Sigmoid colon (tissue), 7 donors: ENCODE measurements around the gene THRSP. TPM values are rescaled to one million over a fixed set of nuclear protein-coding genes. Genes with fewer than 3 reads are reported as not detected.
"Not testable (repeated sequence)": the region's sequence is repeated elsewhere in the genome, so short reads cannot be mapped to it uniquely, and the experiment has no call there.

Experiments used
- DNase-seq: peaks from one replicate; pipeline ENCODE4 v3.0.0-alpha.2; 2019
- H3K27ac ChIP-seq, 4 donors: fragments of 200-600 bp; sonication (generic); one replicate each; pipeline ENCODE4 v1.5.1; 2016 to 2019; ENCODE audit warnings: mild to moderate bottlenecking in 1 of 4
- H3K27me3 ChIP-seq, 3 donors: fragments of 200-600 bp; sonication (generic); one replicate each; pipeline ENCODE4 v1.5.1; 2019; ENCODE audit warnings: mild to moderate bottlenecking in 1 of 3
- H3K36me3 ChIP-seq, 4 donors: fragments of 200-600 bp; sonication (generic); one replicate each; pipeline ENCODE4 v1.5.1; 2016 to 2019
- H3K4me1 ChIP-seq, 4 donors: fragments of 200-600 bp; sonication (generic); one replicate each; pipeline ENCODE4 v1.5.1; 2017 to 2019
- H3K4me3 ChIP-seq, 4 donors: fragments of 200-600 bp; sonication (generic); one replicate each; pipeline ENCODE4 v1.5.1; 2017 to 2019; ENCODE audit warnings: mild to moderate bottlenecking in 2 of 4, moderate library complexity in 1 of 4
- H3K9me3 ChIP-seq, 4 donors: fragments of 200-600 bp in 3 of 4; sonication (generic) in 3 of 4; one replicate each; pipeline versions ENCODE4 v1.5.1 to v1.6.1; 2013 to 2019
- EP300 ChIP-seq, 4 donors: sonication (generic); formaldehyde crosslinking; IDR thresholded peaks; one replicate each; pipeline ENCODE4 v1.6.1; 2017; ENCODE audit warnings: antibody characterized with exemption in 4 of 4
- POLR2A ChIP-seq, 2 donors: fragments of 450-650 bp; IDR thresholded peaks; one replicate each; pipeline ENCODE4 v1.6.1; 2016; ENCODE audit warnings: antibody characterized with exemption in 2 of 2, mild to moderate bottlenecking in 2 of 2, moderate library complexity in 2 of 2
- POLR2AphosphoS5 ChIP-seq, 4 donors: sonication (generic); formaldehyde crosslinking; IDR thresholded peaks; one replicate each; pipeline ENCODE4 v1.6.1; 2017; ENCODE audit warnings: antibody characterized with exemption in 4 of 4
- WGBS, 2 donors: extraction: QIAGEN DNeasy Blood & Tissue Kit; methylation state at CpG; one replicate each; pipeline ENCODE4 v1.1.7; 2013; 5-methylcytosine and 5-hydroxymethylcytosine counted together
- intact Hi-C: fragments of 100-400 bp; cut with DNase I; formaldehyde crosslinking; loops from one replicate; pipeline ENCODE4 v1.15.1; 2023
- polyA plus RNA-seq, 3 donors: library from polyadenylated mRNA; stranded (reverse); fragments of 200-250 nt; gene quantifications; one replicate each; pipeline ENCODE4 v1.2.3, GENCODE V29; 2013
- total RNA-seq, 4 donors: library from RNA; depleted of rRNA; stranded (reverse); fragments of >200 nt; gene quantifications; one replicate each; pipeline ENCODE4 v1.1.0, GENCODE V29; 2016
- TF ChIP-seq, protein P1 (sequence below), 4 experiments: fragments of 450-650 bp in 3 of 4; fragments of 200-600 bp in 1 of 4; IDR thresholded peaks; one replicate each; pipeline ENCODE4 v1.5.1; 2016 to 2019; ENCODE audit warnings: antibody characterized with exemption in 4 of 4, mild to moderate bottlenecking in 3 of 4, moderate library complexity in 2 of 4
- donor health status: healthy with polysubstance abuse.
- donor health status: Bipolar disorder and iron deficiency.
- donor health status: healthy.

Gene THRSP
- total and polyA plus RNA-seq, 7 donors: 1.8 to 3.4 TPM; not detected in 5

DNA sequence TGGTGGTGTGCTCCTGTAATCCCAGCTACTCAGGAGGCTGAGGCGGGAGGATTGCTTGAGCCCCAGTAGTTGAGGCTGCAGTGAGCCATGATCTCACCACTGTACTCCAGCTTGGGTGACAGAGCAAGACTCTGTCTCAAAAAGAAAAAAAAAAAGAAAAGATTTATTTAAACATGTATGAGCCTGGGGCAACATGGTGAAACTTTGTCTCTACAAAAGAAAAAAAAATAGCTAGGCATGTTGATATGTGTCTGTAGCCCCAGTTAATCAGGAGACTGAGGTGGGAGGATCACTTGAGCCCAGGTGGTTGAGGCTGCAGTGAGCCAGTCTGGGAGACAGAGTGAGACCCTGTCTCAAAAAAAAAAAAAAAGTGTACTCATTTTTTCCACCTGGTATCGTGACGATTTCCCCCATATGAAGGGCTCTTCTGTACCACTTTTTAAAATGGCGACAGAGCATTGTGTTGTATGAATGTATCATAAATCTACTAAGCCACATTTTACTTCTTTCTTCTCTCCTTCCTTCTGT is 24.2 kb upstream of the THRSP start:
- Histone ChIP-seq H3K27ac (peak overlapping the region; percentile 48 to 66 (median 60)), H3K9me3 (no peaks in the 10 kb centered on the region), H3K4me1 (peaks cover 0 to 24% (median 15%) of the 10 kb centered on the region in 4 donors), H3K36me3 (no peaks in the 10 kb centered on the region), H3K4me3 (no peak overlapping the region), H3K27me3 (no peaks in the 10 kb centered on the region)
- WGBS, 2 donors: 71% methylated on average over 4 of the region's 4 CpGs
- DNase-seq: no peak
- intact Hi-C loops: no loop called here
- TF ChIP-seq POLR2A (IDR thresholded peaks at IDR 0.05): no peak
- no peak for TF ChIP-seq EP300 (IDR thresholded peaks at IDR 0.05)
- TF ChIP-seq POLR2AphosphoS5 (IDR thresholded peaks at IDR 0.05): no peak

DNA sequence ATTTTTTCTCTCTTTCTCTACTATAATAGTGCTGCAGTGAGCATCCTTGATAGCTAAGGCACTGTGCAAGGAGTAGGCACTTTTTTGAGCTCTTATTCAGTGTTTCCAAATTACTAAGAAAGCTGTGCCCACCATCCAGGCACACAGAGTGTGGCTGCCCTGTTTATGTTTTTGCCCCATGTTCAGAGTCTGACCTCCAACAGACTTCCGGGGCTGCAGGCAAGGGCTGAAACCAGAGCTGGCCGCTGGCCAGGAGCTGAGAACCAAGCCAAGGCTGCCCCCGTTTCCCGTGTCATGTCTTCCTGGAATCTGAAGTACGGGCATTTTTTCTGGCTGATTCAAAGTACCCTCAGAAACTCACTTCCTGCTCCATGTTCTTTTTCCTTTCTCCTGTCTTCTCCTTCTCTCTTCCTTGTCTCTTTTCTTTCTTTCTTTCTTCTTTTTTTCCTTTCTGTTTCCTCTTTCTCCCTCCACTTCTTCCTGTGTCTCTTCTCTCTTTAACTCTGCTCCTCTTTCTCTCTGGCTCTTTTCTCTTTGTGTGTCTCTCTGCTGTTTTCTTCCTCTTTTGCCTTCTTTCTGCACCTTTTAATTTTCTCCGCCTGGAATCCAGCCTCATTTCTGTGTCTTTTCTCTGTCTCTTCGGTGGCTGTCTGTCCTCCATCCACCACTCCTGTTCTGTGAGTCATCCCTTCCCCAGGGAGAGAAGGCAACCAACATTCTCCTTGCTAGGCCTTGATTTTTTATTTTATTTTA is 23.6 kb upstream of the THRSP start:
- Histone ChIP-seq H3K27me3 (no peaks in the 10 kb centered on the region), H3K27ac (peak overlapping the region; percentile 48 to 66 (median 60)), H3K9me3 (no peaks in the 10 kb centered on the region), H3K4me1 (peaks cover 0 to 24% (median 15%) of the 10 kb centered on the region in 4 donors), H3K4me3 (peak overlapping the region in 1 of 4 donors; percentile 12), H3K36me3 (no peaks in the 10 kb centered on the region)
- DNase-seq: peak; percentile 81
- 19 to 20% methylated on average over 7 of the region's 7 CpGs for WGBS, 2 donors
- no peak for TF ChIP-seq POLR2A (IDR thresholded peaks at IDR 0.05)
- TF ChIP-seq POLR2AphosphoS5 (IDR thresholded peaks at IDR 0.05): no peak
- no peak for TF ChIP-seq EP300 (IDR thresholded peaks at IDR 0.05)
- TF ChIP-seq, protein P1, sequence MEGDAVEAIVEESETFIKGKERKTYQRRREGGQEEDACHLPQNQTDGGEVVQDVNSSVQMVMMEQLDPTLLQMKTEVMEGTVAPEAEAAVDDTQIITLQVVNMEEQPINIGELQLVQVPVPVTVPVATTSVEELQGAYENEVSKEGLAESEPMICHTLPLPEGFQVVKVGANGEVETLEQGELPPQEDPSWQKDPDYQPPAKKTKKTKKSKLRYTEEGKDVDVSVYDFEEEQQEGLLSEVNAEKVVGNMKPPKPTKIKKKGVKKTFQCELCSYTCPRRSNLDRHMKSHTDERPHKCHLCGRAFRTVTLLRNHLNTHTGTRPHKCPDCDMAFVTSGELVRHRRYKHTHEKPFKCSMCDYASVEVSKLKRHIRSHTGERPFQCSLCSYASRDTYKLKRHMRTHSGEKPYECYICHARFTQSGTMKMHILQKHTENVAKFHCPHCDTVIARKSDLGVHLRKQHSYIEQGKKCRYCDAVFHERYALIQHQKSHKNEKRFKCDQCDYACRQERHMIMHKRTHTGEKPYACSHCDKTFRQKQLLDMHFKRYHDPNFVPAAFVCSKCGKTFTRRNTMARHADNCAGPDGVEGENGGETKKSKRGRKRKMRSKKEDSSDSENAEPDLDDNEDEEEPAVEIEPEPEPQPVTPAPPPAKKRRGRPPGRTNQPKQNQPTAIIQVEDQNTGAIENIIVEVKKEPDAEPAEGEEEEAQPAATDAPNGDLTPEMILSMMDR (IDR thresholded peaks at IDR 0.05): no peak
- intact Hi-C loops: no loop called here

GRCh38 chr11:78040691-78041379 is 22.8 kb upstream of the THRSP start:
- TF ChIP-seq EP300 (IDR thresholded peaks at IDR 0.05) (no peak), POLR2A (IDR thresholded peaks at IDR 0.05) (no peak)
- peak overlapping the region in 3 of 4 donors; percentile 48 to 66 (median 63) for H3K27ac ChIP-seq
- H3K4me1 ChIP-seq: peaks cover 0 to 31% (median 17%) of the 10 kb centered on the region in 4 donors
- H3K27me3 ChIP-seq: no peaks in the 10 kb centered on the region
- H3K36me3 ChIP-seq: no peaks in the 10 kb centered on the region
- WGBS, 2 donors: 83 to 93% methylated on average over 15 of the region's 15 CpGs
- H3K4me3 ChIP-seq: no peak overlapping the region
- intact Hi-C loops: no loop called here
- no peaks in the 10 kb centered on the region for H3K9me3 ChIP-seq
- no peak for DNase-seq

DNA sequence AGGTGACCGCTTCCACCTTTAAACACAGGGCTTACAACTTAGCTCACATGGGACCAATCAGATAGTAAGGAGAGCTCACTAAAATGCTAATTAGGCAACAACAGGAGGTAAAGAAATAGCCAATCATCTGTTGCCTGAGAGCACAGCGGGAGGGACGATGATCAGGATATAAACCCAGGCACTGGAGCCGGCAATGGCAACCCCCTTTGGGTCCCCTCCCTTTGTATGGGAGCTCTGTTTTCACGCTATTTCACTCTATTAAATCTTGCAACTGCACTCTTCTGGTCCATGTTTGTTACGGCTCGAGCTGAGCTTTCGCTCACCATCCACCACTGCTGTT is 22.3 kb upstream of the THRSP start:
- H3K27me3 ChIP-seq, H3K36me3 ChIP-seq, intact Hi-C loops, H3K9me3 ChIP-seq, H3K27ac ChIP-seq, DNase-seq, H3K4me3 ChIP-seq: not testable (repeated sequence)
- 97% methylated on average over 8 of the region's 8 CpGs for WGBS, 2 donors
- peaks cover 0 to 33% (median 21%) of the 10 kb centered on the region in 4 donors for H3K4me1 ChIP-seq

DNA sequence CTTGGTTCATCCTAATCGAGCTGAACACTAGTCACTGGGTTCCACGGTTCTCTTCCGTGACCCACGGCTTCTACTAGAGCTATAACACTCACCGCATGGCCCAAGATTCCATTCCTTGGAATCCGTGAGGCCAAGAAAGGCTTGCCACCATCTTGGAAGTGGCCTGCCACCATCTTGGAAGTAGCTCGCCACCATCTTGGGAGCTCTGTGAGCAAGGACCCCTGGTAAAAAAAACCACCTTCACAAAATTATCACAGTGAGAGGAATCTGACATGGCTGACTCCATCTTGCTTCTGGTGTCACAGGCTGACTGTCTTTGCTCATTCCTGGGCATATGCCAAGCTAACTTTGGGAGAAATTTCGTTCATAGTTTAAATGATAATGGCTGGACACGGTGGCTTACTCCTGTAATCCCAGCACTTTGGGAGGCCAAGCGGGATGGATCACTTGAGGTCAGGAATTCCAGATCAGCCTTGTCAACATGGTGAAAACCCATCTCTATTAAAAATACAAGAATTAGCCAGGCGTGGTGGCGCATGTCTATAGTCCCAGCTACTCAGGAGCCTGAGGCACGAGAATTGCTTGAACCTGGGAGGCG is 21.7 kb upstream of the THRSP start:
- DNase-seq: no peak
- no peak for TF ChIP-seq POLR2A (IDR thresholded peaks at IDR 0.05)
- TF ChIP-seq, protein P1 (IDR thresholded peaks at IDR 0.05): no peak
- TF ChIP-seq POLR2AphosphoS5 (IDR thresholded peaks at IDR 0.05): no peak
- no peak for TF ChIP-seq EP300 (IDR thresholded peaks at IDR 0.05)
- 96 to 97% methylated on average over 14 of the region's 14 CpGs for WGBS, 2 donors

GRCh38 chr11:78044706-78045105 is 19.0 kb upstream of the THRSP start:
- 35 to 72% methylated on average over 5 of the region's 5 CpGs for WGBS, 2 donors
- Histone ChIP-seq H3K27ac (no peak overlapping the region), H3K27me3 (no peaks in the 10 kb centered on the region), H3K4me1 (peaks cover 0 to 24% (median 18%) of the 10 kb centered on the region in 4 donors), H3K36me3 (no peaks in the 10 kb centered on the region), H3K4me3 (no peak overlapping the region), H3K9me3 (no peaks in the 10 kb centered on the region)
- intact Hi-C loops: no loop called here
- TF ChIP-seq EP300 (IDR thresholded peaks at IDR 0.05) (no peak), POLR2AphosphoS5 (IDR thresholded peaks at IDR 0.05) (no peak), POLR2A (IDR thresholded peaks at IDR 0.05) (no peak)
- TF ChIP-seq, protein P1 (IDR thresholded peaks at IDR 0.05): no peak
- no peak for DNase-seq

More for the DNA sequence above, 21.7 kb upstream of the THRSP start:
- intact Hi-C loops: no loop called here
- peaks cover 0 to 33% (median 23%) of the 10 kb centered on the region in 4 donors for H3K4me1 ChIP-seq
- H3K4me3 ChIP-seq: no peak overlapping the region
- no peak overlapping the region for H3K27ac ChIP-seq
- no peaks in the 10 kb centered on the region for H3K27me3 ChIP-seq
- H3K9me3 ChIP-seq: no peaks in the 10 kb centered on the region
- H3K36me3 ChIP-seq: no peaks in the 10 kb centered on the region
